NCI-H2081 treated with DMSO at 0.1 percent for 48 hours (cell line): Measurements from ENCODE around the gene TMEM106C.

Experiments
- DNase-seq: peaks from one replicate; lab custom pipeline; 2025; lab: John Stamatoyannopoulos, UW

TMEM106C gene

DNA sequence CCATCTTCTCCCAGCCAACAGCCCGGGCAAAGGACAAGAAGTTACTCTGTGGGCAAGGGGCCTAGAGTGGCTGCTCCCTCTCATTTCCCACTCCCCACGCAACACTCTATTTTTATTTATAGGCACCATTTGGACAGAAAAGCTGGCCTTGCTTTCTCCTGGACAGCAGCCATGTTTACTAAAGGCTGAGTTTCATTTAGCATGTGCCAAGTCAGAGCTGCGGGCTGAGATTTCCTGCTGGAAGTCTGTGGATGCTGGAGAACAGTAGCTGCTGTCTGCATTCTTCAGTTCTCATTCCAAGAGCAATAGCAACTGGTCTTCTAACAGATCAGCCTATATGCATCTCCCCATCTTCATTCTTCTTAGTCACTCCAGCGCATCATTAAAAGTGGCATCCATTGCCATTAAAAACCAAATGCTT, 32.6 kb downstream of the TMEM106C start:
- DNase-seq = no peak

DNA sequence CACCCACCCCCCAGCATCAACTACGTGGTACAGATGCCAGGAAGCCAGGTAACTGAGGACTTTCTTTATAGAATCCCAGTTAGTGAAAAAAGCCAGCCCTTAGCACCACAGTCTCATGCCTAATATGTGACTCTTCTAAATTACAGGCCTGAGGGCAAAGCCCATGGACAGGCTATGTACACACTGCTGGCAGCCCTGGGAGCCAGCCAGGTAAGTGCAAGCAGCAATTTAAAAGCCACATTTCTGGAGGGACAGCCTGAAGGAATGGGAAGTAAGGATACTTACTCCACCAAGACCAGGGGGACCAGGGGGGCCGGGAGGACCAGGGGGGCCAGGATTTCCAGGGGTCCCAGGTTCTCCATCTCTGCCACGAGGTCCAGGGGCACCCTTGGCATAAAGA, 33.9 kb downstream of the TMEM106C start:
- DNase-seq = no peak

DNA sequence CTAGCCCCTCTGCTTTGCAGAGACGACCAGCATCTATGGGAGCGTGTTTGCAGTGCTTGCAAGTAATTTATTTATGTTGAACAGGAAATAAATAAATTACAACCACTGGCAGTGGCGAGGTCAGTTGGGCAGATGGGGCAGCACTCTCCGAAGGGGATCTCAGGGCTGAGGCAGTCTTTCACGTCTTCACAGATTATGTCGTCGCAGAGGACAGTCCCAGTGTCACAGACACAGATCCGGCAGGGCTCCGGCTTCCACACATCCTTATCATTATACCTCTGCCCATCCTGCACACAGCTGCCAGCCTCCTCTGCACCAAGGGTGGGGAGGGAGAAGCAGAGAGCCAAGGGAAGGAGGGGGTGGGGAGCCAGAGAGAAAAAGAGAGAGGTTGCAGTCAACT, 36.4 kb downstream of the TMEM106C start:
- DNase-seq = no peak

DNA sequence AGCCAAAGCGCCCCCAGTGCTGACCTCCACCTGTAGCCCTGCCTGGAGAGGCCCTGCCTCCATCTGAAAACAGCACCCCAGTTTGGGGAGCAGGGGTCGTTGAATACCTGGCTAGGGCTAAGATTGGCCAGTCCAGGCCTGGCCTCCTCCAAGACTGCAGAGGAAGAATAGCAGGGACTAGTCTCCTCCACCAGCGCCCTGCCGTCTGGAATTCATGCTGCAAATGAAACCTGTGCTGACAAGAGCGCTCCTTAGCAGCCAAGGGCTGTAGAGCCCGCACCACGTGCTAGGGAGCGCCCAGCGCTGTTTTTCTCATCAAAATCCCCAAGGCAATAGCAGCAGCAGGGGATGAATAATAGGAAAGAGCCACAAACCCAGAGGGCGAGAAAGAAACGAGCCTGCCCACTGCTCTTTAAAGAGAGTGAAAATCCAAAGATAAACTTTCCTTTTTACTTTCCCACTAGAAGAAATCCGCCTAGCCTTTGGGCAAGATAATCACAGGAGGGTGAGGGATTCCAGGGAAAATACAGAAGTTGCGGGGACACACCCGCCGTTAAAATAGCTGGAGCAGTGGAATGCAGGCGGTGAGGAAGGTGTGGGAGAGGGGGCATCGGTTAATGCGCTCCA, 37.6 kb downstream of the TMEM106C start:
- DNase-seq = no peak

DNA sequence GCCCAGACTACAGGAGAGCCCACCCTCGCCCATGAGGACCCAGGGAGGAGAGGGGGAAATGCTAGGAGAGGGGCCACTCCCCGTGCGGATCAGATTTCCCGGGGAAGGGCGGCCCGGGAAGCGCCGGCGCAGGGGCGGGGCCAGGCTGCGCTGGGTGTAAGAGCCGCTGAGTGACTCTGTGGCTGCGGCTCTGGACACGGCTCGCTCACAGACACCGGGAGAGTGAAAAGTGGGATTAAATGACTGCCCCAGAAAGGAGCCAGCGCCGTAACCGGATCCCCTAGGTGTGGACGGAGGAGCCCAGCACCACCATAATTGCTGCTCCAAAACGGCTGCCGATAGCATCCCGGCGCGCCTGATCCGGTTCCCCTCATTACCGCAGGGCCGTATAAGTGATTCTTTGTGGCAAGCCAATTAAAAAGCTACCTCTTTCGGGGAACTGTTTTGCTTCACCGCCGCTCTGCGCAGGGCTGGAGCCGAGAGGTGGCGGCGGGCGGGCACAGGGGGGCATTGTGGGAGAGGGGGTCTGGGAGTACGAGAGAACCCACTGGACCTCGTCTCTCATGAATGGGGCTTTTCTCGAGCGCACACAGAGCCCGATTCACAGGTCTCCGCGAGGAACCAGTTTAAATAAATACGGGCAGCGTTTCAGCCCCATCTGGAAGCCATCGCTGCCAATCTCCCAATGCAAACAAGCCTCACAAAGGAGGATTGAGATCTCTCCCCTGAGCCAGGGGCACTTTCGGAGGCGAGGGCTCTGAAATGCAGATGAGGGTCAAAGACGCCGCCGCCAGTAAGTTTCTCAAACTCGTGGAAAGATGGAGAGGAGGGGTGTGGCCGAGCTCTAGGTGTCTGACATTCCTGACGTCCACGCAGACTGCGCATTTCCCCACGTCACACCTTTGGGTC, 38.4 kb downstream of the TMEM106C start:
- no peak for DNase-seq

DNA sequence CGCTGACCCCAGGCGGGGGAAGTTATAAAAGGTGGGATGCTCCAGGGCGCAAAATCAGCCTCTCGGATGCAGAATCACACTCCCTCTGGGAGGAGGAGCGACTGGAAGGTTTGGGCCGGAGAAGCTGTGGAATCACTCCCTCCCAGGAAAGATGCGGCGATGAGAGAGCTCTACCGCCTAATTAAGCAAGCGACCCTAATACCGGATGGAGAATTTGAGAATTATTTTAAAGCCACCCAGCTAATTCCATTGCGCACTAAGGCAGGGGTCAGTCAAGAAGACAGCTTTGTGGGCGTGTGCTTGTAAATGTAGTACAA, 39.0 kb downstream of the TMEM106C start:
- DNase-seq = no peak

DNA sequence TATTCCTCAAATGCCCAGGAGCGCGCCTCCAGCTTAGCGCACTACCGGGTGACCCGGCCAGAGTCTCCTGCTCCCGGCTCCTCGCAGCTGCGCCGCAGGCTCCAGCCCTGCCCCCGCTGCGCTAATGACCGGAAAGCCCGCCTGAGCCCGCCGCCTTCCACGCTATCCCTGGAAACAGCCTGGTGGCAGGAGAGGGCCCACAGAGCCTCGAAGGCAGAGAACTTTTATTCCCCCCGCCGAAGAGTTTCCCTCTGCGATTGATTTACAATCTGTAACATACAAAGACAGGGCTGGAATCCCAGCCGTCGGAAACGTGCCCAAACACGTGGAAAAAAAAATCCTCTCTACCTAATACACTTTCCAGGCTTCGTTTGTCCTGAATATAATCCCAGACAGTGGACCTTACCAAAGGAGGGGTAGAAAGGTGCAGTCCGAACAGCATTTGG, 39.4 kb downstream of the TMEM106C start:
- no peak for DNase-seq

DNA sequence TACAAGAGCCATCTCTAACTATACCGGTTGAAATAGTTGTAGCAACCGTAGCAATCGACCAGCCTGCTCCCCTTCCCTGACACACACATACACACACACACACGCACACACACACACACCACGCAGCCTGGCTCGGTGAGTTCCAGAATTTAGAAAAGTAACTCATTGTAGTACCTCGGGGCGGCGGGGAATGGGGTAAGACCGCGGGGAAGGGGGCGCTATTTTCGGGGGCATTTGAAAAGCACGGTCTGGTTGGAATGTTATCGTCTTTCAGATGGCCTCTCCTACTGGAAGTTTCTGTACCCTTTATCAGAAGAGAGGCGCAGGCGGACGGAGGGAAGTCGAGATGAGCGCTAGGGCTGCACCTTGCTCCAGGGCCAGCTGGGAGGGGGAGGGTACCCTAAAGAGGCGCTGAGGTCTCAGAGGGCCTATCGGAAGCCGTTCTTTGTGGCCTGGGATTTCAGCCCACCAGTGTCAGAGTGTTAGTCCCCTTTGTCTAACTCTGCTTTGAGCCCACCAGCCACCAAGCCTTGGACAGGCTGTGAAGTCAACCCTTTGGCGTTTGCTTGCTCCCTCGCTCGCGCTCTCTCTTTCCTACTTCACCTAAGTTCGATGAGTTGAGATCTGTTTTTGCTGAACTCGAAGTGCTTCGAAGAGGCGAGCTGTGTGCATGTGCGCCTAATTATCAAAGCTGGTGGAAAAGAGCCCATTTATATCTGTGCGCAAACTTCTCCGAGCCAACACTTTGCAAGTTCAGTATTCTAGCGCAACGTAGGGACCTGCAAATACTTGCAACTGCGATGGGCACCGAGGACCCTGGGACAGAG, 40.0 kb downstream of the TMEM106C start:
- DNase-seq = no peak

DNA sequence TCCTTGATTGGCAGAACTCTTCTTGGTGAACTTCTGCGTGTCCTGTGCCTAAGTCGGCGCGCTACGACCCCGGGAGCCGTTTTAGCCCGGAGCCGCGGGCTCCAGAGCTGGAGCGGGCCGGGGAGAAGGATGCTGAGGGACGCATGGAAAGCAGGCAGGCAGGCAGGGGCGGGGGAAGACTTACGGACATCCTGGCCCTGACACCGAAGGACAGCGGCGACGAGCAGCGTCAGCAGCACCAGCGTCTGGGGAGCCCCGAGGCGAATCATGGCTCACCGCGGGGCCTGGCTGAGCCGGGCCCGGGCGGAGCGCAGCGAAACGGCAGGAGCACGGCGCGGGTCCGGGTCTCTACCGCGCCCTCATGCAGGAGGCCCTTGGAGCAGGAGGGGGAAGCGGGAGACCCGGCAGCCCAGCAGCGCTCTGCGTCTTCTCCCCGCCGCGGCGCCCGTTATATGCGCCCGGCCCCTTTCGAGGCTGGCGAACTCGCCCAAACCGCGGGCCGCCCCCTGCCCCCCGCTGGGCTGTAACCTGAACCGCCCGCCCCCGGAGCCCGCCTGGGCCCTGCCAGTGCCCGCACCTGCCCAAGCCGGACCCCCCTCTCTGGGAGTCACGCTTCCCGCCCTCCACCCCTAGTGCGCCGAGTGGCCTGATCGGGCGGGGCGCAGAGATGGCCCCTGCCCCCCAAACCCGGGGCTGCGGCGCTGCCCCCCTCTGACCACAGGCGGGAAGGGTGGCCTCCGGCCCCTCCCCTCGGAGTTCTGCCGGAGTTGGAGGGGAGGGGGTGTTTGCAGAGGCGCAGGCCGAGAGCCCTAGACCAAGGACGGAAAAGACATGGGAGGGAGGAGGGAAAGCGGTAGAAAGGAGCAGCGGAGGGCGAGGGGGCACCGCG, 40.9 kb downstream of the TMEM106C start, which contains the start of gene COL2A1:
Gene COL2A1, minus strand, starts transcription at position 424 of the 889 bp plus-strand sequence. Its CDS starts 155 bp downstream, at position 269.
- DNase-seq = no peak

DNA sequence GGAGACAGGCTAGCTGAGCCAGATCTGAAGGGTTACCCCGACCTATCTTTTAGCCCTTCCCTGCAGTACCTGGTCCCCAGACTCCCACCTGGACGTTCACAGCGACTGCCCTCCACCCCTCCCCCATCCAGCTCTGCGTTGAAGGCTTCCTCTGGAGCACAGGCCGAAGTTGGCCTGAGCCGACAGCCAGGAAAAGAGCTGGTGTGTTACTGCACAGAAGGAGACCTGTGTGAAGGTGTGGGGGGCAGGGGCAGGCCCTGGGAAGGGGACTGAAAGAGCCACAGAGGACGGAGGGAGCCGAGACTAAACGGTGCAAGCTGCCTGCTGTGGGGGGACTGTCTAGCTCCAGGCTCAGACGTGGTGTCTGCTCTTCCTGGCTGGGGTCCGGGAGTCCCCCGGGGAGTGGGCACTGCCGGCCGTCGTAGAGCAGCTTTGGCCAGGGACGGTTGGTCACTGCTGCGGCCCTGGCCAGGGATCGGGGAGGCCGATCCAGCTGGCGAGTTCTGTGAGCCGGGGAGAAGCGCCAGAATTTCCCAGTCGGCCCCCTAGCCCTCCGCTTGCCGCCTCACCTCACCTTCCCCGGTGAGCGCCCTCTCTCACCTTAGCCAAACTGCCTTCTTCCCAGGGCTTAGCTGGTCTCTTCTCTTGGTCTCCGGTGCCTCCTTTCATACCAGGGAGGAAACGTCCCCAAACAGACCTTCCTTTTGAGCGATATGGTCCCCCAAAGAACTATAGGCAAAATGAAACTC, 41.8 kb downstream of the TMEM106C start:
- no peak for DNase-seq

DNA sequence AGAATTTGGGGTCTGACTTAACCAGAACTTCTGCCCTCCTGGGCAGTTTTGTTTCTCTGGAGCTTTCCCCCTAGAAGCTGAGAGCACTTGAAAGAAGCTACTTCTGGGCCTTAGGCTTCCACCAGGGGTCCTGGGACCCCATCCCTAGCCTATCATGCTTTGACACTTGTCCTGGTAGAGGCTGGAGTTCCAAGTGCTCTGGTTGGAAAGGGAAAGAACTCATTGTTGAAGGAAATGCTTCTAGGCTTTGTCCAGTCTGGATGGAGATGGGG, 42.3 kb downstream of the TMEM106C start:
- no peak for DNase-seq

DNA sequence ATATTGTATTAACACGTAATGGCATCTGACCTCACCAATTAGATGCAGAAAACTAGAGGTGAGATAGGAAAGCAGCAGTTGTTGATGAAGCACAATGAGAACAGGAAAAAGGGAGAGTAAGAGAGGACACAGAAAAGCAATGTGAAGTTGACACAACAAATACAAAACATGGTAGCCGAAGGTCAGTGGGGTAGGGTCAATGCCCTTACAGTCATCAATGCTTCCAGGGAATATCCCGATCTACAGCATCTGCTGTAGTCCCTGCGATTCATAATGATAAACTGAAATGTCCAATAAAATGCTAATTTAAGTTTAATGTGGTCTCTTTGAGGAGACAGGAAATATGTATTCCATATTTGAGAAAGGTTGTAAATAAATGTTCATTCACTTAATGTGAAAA, 43.8 kb downstream of the TMEM106C start:
- DNase-seq = no peak

DNA sequence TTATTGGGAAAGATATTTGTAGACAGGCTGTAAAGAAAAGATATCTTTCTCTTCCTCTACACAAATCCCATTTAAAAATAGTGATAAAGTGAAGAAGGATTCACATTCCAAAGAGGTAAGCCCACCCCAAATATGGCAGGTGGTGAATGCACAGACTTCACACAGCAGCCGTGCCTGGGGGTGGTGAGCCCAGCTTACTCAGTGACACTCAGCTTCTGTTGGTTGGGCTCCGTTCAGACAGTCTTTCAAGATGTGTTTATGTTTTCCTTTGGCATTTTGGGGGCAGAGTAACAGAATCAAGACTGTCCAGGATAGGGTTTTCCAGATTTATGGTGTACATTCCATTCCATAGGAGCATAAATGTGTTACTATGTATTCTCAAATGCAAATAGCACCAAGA, 45.0 kb downstream of the TMEM106C start:
- DNase-seq = no peak

DNA sequence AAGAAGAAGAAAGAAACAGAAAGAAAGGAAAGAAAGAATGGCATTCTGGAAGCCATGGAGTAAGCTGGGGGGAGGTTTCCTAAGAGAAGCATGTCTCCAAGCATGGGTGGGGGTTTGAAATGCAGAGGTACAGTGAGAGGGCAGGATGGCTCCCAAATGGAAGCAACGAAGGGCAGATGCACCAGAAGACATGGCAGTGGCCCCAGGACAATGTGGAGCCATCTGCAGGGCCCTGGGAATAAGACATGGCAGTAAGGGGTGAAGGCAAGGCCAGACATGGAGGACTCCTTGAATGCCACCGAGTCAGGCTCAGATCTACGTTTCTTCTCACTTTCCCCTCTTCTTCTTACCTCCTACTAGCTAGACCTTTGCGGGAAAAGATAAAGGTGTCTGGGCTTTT, 45.6 kb downstream of the TMEM106C start:
- DNase-seq = no peak

DNA sequence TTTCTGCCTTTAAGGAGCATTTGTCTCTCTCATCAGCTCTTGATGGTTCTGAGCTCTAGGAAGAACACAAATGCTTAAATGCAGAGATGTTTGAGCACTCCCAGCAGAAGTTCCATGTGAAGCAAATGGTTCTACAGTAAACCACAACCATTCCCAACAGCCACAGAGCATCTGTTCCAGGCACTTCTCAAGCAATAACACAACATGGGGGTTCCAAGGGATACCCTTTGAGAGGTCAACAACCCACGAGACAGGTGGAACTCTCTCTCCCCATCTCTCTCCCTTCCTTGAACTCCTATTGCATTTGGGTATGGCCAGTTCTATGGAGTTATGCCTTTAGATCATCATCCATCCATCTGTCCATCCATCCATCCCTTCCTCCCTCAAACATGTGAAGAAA, 46.1 kb downstream of the TMEM106C start:
- DNase-seq = no peak

DNA sequence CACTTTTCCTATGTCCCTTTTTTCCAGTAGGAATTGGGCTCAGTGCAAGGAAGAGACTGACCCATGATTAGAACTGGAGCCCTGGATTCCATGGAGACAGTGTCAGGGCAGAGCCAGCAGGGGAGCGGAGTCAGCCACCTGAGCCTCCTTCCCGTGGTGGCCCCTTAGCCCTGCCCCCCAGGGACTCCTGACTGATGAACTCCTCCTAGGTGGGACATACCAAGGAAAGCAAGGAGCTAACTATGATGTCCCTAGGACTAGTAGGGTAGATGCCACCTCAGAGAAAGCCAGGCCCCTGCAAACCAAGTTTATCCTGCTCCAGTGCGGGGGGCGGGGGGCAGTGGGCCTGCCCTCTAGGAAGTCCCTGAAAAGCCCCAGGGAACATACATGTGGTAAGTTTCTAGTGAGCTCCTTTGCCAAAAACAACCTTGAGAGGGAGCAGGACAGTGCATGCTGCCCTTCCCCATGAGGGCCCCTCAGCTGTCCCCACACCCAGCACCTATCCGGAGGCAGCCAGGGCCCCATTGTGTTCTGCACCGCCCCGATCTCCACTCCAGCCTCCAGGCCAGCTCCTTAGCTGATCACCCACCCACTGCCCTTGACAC, 47.1 kb downstream of the TMEM106C start:
- DNase-seq = no peak

DNA sequence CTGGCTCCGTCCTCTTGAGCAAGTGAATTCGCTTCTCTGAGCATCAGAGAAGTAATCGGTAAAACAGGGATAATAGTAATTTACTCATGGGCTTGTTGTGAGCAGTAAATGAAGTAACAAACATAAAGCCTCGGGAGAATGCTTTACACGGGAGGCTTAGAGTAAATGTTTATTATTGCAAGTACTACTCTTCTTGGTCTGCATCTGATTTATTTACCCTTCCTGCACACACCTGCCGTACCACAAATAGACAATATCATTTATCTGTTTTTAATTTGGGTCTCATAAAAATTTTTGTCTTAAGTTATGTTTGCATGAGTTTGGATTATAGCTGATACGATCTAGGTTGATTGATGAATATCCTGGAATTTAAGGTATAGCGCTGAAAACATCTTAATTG, 48.7 kb downstream of the TMEM106C start:
- DNase-seq = no peak

DNA sequence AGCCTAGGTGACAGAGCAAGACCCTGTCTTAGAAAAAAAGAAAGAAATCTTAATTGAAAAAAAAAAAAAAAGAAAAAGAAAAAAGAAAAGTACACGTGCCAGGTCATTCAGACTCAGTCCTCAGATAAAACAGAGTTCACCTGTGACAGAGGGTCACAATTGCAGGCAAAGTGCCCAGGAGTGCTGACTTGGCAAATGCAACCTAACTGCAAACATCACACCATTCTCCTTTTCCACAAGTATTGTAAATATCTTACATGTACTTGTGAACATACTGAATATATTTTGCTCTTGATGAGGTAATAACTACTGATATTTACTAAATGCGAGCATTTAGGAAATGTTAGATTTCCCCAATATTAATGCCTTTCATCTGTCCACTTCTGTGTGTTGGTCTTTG, 49.9 kb downstream of the TMEM106C start:
- DNase-seq = no peak

DNA sequence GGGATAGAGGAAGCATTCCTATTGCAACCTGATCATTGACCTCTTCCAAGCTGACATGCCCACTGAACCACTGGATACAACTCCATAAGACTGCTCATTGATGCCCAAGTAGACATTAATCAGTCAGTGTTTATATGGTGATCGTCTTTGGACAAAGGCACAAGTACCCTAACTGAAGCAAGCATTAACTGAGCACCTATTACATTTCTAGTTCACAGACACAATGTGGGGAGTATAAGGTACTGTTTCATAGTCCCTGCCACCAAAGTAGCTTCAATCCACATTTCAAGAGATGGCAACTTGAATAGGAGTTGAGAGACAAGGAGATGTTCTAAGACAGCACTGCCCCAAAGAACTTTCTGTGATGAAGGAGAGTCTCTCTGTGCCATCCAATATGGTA, 51.7 kb downstream of the TMEM106C start:
- DNase-seq = no peak

DNA sequence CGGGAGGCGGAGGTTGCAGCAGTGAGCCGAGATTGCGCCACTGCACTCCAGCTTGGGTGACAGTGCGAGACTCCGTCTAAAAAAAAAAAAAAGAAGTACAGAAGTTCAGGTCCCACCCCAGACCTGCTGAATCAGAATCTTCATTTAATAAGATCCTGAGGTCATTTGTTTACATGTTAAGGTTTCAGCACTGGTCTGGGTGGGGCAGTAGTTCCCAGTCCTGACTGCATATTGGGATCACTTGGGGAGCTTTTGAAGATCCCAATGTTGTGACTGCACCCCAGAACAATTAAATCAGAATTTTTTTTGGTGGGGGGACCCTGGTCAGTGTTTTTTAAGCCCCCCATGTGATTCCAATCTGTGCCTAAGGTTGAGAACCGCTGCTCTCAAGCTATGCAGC, 52.6 kb downstream of the TMEM106C start:
- no peak for DNase-seq
